Urinary bladder (tissue), 4 donors: ENCODE data around the gene ADGRF4. TPM values are rescaled to one million over a fixed set of nuclear protein-coding genes. Genes with fewer than 3 reads are reported as not detected.

Experiments
- DNase-seq: peaks from one replicate; pipeline ENCODE4 v3.0.0-alpha.2; 2015; ENCODE audit errors: extremely low spot score
- H3K27ac ChIP-seq: one replicate; pipeline ENCODE4 v1.5.1; 2013; ENCODE audit warnings: low read depth, mild to moderate bottlenecking, moderate library complexity
- H3K36me3 ChIP-seq: one replicate; pipeline ENCODE4 v1.6.1; 2013; ENCODE audit warnings: mild to moderate bottlenecking, moderate library complexity; ENCODE audit not compliant: insufficient read depth
- H3K4me1 ChIP-seq: one replicate; pipeline ENCODE4 v1.6.1; 2013; ENCODE audit warnings: mild to moderate bottlenecking, moderate library complexity; ENCODE audit not compliant: insufficient read depth
- H3K4me3 ChIP-seq: one replicate; pipeline ENCODE4 v1.5.1; 2013; ENCODE audit warnings: low read depth, low read length
- WGBS: extraction: QIAGEN DNeasy Blood & Tissue Kit; methylation state at CpG from one replicate; pipeline ENCODE4 v1.1.7; 2013; 5-methylcytosine and 5-hydroxymethylcytosine counted together
- polyA plus RNA-seq: library from polyadenylated mRNA; stranded (reverse); fragments of 200-250 nt; gene quantifications from one replicate; pipeline ENCODE4 v1.2.3, GENCODE V29; 2013
- total RNA-seq: library from RNA; depleted of rRNA; stranded (reverse); fragments of >200 nt; gene quantifications from one replicate; pipeline ENCODE4 v1.2.3, GENCODE V29; 2014
- donor health status: healthy with polysubstance abuse.
- donor health status: healthy.

The ADGRF4 gene
- total and polyA plus RNA-seq, 2 donors, result 1.2 to 3.2 TPM

GRCh38 chr6:47672816-47673215 is 25.6 kb upstream of the ADGRF4 start:
- H3K4me1 ChIP-seq, result no peaks in the 10 kb centered on the region
- 71% methylated on average over 1 of the region's 1 CpG for whole genome bisulfite sequencing
- no peaks in the 10 kb centered on the region for H3K36me3 ChIP-seq
- no peak for DNase-seq
- no peak overlapping the region for H3K4me3 ChIP-seq
- no peak overlapping the region for H3K27ac ChIP-seq

DNA sequence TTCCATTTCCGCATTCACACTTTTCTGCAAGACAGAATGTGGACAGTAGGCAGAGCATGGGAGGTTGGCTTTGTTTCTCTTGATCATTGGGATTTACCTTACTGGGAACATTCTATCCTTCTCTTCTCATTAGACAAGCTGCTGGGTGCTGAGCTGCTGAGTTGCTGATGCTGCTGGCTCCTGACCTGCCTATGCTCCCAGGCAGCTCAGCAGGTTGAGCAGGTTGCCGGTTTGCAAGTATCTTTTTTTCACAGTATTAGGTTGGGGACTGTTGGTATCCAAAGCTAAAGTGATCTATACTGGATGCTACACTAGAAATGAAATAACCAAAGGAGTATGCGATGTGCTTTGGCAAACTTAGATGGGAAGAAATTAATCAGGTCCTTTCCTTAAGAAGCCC is 23.7 kb upstream of the ADGRF4 start:
- Histone ChIP-seq H3K36me3 (no peaks in the 10 kb centered on the region), H3K4me1 (no peaks in the 10 kb centered on the region), H3K4me3 (no peak overlapping the region), H3K27ac (no peak overlapping the region)
- WGBS, result 88% methylated on average over 3 of the region's 3 CpGs
- no peak for DNase-seq

DNA sequence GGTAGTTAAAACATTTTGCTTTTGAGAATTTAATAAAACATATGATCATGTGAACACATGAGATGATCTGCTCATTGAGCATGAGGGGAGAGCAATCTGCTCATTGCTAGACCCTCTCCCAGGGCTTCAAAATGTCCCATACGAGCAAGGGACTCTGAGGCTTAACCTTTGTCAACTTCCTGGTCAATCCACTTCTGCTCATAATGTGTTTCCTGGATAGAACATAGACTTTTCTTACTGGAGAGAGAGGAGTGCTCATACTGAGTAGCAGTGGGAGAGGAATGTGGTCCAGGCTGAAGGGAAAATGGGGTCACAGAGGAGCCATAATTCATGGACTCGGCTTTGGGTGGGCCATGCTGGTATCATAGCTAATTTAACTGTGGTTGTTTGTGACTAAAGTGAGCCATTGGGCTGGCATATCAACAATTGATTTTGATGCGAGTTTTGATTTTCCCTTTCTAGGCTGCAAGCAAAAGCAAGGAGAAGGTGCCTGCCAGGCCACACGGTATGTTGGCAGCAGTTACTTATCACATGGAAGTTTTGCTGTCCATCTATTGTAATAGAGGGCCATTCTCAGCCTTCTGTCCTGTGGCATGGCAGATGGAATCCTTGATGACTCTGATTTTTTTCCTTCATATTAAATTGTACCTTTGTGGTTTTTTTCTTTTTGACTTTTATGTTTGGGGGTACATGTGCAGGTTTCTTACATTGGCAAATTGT is 20.8 kb upstream of the ADGRF4 start:
- WGBS, result 62% methylated on average over 4 of the region's 4 CpGs

DNA sequence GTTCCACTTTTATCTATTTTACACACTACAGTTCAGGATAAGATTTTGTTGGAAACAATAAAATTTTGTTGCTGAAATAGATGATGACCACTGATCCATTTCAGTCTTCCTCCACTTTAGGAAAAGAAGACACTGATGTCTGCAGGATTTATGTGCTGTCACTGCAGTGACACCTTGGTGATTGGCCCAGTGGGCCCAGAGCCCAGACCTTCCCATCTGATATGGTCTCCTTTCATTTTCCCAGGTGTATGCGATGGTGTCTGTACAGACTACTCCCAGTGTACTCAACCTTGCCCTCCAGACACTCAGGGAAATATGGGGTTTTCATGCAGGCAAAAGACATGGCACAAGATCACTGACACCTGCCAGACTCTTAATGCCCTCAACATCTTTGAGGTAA is 19.6 kb upstream of the ADGRF4 start:
- H3K4me1 ChIP-seq, result no peaks in the 10 kb centered on the region
- H3K36me3 ChIP-seq, result no peaks in the 10 kb centered on the region
- no peak overlapping the region for H3K27ac ChIP-seq
- 88% methylated on average over 1 of the region's 1 CpG for WGBS
- H3K4me3 ChIP-seq, result no peak overlapping the region
- DNase-seq, result no peak

More for the DNA sequence above, 20.8 kb upstream of the ADGRF4 start:
- Histone ChIP-seq H3K27ac (no peak overlapping the region), H3K4me3 (no peak overlapping the region), H3K4me1 (no peaks in the 10 kb centered on the region), H3K36me3 (no peaks in the 10 kb centered on the region)
- no peak for DNase-seq

DNA sequence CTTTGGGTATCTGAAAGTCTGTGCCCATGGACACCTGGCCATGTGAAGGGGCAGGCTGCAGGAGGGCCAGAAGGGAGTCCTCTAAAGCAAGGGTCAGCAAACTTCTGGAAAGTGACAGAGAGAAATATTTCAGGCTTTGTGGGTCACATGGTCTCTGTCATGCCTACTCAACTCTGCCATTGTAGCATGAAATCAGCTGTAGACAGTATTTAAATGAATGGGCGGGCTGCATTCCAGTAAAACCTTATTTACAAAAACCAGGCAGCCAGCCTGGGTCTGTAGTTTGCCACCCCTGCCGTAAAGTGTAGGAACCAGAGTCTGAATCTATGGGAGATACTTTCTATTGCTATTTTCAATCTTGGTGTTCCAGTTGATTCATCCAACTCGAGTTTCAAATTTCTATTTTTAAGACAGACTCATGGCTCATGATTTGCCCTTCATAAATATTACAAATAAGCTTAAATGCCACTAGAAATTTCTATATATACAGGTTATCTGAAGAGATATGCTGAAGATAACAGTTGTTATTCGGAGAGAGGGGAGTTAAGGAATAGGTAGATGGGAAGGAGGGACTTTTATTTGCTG is 19.0 kb upstream of the ADGRF4 start:
- no peaks in the 10 kb centered on the region for H3K36me3 ChIP-seq
- 70% methylated on average over 4 of the region's 4 CpGs for WGBS
- no peaks in the 10 kb centered on the region for H3K4me1 ChIP-seq
- no peak for DNase-seq
- H3K27ac ChIP-seq, result no peak overlapping the region
- no peak overlapping the region for H3K4me3 ChIP-seq

DNA sequence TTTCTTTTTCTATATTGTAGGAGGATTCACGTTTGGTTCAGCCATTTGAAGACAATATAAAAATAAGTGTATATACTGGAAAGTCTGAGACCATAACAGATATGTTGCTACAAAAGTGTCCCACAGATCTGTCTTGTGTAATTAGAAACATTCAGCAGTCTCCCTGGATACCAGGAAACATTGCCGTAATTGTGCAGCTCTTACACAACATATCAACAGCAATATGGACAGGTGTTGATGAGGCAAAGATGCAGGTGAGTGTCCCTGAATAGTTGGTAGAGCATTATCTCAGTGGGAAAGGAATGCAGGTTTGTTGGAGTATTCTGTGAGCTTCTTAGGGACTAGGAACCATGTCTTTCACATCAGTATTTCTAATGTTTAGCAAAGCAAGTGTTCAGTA is 18.3 kb upstream of the ADGRF4 start:
- DNase-seq, result no peak
- no peak overlapping the region for H3K4me3 ChIP-seq
- no peaks in the 10 kb centered on the region for H3K4me1 ChIP-seq
- H3K36me3 ChIP-seq, result no peaks in the 10 kb centered on the region
- H3K27ac ChIP-seq, result no peak overlapping the region
- 70% methylated on average over 2 of the region's 2 CpGs for WGBS

- no peak for DNase-seq
- 88% methylated on average over 4 of the region's 4 CpGs for WGBS
- Histone ChIP-seq H3K36me3 (no peaks in the 10 kb centered on the region), H3K27ac (no peak overlapping the region), H3K4me1 (no peaks in the 10 kb centered on the region), H3K4me3 (no peak overlapping the region)
These were observed 17.7 kb upstream of the ADGRF4 start for GRCh38 chr6:47680724-47681123.

GRCh38 chr6:47681201-47681990 is 17.0 kb upstream of the ADGRF4 start:
- WGBS, result 87% methylated on average over 1 of the region's 1 CpG
- no peak overlapping the region for H3K4me3 ChIP-seq
- no peak for DNase-seq
- H3K27ac ChIP-seq, result no peak overlapping the region
- no peaks in the 10 kb centered on the region for H3K36me3 ChIP-seq
- H3K4me1 ChIP-seq, result no peaks in the 10 kb centered on the region

DNA sequence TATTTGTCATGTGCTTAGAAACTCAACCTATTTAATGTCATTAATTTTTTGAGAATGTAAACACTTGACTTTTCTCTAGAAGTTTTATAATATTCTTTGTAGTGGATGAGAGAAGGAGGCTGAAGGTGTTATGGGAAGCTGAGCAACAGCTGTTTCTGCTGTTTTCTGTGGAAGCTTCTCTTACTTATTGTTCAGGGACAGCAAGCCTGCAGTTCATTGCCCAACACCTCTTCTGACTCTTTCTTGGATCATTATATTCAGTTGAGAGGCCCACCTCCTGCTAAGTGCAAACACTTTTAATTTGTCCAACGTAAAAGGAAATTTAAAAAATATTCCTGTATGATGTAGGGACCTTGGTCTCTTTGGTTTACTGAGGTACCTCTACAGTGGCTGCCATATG is 12.0 kb upstream of the ADGRF4 start:
- WGBS, result 73% methylated on average over 1 of the region's 1 CpG
- no peaks in the 10 kb centered on the region for H3K36me3 ChIP-seq
- H3K27ac ChIP-seq, result no peak overlapping the region
- H3K4me3 ChIP-seq, result no peak overlapping the region
- DNase-seq, result no peak
- H3K4me1 ChIP-seq, result no peaks in the 10 kb centered on the region

DNA sequence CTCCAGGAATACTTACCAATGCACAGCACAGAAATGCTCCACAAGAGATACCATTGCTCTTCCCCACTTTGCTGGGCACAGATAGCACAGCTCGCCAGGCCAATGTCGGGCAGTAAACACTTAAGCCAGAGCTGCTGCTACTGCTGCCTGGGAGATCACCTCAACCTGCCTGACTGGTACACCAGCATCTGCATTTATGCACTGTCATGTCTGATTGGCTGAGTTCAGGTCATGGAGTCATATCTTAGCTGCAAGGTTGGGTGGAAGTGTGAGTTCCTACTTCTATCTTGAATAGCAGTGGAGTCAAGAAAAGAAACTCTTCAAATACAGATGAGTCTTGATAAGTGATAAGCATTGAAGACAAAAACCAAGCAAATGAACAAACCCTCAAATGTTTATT is 10.9 kb upstream of the ADGRF4 start:
- Histone ChIP-seq H3K4me3 (no peak overlapping the region), H3K36me3 (no peaks in the 10 kb centered on the region), H3K4me1 (no peaks in the 10 kb centered on the region), H3K27ac (no peak overlapping the region)
- DNase-seq, result no peak
- 89% methylated on average over 2 of the region's 2 CpGs for WGBS

DNA sequence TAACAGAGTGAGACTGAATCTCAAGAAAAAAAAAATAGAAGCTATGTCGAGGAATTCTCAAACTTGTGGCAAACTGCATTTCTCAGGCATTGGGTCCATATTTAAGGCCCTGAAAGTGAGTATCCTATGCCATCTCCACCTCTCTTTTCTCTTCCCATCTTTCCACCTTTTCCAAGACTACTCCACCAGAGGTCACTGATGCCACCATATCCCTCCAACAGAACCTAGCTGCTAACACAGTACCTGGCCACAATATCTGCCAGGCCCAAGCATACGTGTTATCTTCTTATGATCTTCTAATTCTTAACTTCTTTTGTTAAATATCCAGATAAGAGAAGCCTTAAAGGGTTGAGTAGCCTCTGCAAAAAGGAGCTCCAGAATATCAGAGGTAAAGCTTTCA is 8.2 kb upstream of the ADGRF4 start:
- Histone ChIP-seq H3K27ac (no peak overlapping the region), H3K4me1 (no peaks in the 10 kb centered on the region), H3K36me3 (no peaks in the 10 kb centered on the region), H3K4me3 (no peak overlapping the region)
- DNase-seq, result no peak
- WGBS, result 84% methylated on average over 2 of the region's 2 CpGs

GRCh38 chr6:47690791-47691190 is 7.6 kb upstream of the ADGRF4 start:
- H3K27ac ChIP-seq, result no peak overlapping the region
- no peak overlapping the region for H3K4me3 ChIP-seq
- no peak for DNase-seq
- WGBS, result 70% methylated on average over 2 of the region's 2 CpGs
- no peaks in the 10 kb centered on the region for H3K36me3 ChIP-seq
- H3K4me1 ChIP-seq, result no peaks in the 10 kb centered on the region

DNA sequence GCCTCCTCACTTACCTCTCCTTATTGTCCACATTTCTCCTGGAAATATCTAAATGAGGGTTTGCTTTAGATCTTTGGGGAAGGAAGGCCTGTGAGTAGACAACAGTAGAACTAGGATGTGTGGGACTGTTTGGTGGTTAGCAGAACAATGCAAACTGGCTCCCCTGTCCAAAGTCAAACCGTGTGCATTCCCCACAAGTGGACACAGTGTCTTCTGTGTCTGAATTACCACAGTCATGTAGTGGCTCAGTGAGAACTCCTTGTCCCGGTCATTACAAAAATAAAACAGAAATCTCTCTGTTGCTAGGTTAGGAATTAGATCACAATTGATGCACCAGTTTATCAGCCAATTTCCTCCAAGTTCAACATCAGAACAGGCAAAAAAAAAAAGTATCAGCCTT is 455 bp upstream of the ADGRF4 start:
- 68% methylated on average over 2 of the region's 2 CpGs for WGBS
- no peak for DNase-seq
- H3K4me1 ChIP-seq, result no peaks in the 10 kb centered on the region
- H3K36me3 ChIP-seq, result no peaks in the 10 kb centered on the region
- H3K4me3 ChIP-seq, result no peak overlapping the region
- no peak overlapping the region for H3K27ac ChIP-seq

DNA sequence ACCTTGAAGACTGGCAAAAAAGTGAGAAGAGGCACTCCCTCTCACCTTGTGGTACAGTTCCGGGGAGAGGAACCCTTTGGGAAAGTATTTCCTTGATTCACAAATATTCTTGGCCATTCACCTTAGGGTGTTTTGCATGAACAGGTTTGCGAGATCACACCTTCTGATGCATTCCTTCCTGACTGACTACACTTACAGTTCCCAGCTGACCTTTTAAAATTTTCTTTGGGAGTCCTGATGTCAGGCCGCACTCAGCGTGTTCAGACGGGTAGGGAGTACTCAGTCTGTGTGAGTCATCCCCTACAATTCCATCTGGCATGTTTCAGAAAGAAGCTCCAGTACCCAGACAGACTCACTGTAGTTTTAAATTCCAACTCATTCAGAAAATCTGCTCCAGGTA is 1.7 kb downstream of the ADGRF4 start:
- DNase-seq, result peak; percentile 58
- WGBS, result 53% methylated on average over 5 of the region's 5 CpGs

More for the DNA sequence above, 1.7 kb downstream of the ADGRF4 start:
- peak overlapping the region; percentile 42 for H3K27ac ChIP-seq
- no peaks in the 10 kb centered on the region for H3K36me3 ChIP-seq
- no peaks in the 10 kb centered on the region for H3K4me1 ChIP-seq
- no peak overlapping the region for H3K4me3 ChIP-seq
